ENCODE data around the gene HDAC11.

DNA sequence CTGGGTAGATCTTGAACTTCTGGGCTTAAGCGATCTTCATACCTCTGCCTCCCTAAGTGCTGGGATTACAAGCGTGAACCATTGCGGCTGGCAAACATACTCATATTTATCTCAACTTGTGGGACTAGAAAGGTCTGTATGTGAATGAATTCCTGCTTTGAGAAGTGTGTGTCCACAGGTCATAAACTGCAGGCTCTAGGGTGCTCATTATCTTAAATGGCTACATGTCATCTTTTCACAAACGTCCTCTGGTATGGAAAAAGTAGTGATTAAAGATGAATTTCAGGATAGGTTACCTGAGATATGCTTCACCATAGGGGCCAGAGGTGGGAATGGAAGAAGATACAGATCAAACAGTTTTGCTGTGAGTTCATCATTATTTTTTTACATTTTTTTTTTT lies 7.8 kb upstream of the HDAC11 start:
- TF ChIP-seq ZNF274 (IDR thresholded peaks at IDR 0.05; ENCODE audit: low read depth, low read length) (no peak), YY1 (IDR thresholded peaks at IDR 0.05; ENCODE audit: insufficient read depth, insufficient read length) (no peak)

All from NT2/D1 (cell line).